ENCODE measurements around the gene RAD51B.

The RAD51B gene

GRCh38 chr14:68639000-68639757 lies 819.6 kb downstream of the RAD51B start:
- Histone ChIP-seq H3K36me3 (ENCODE audit: insufficient read depth, low read length) (no peaks in the 10 kb centered on the region), H3K27me3 (ENCODE audit: insufficient read depth, low read length) (no peaks in the 10 kb centered on the region), H3K4me1 (ENCODE audit: insufficient read depth, low read length) (peaks cover 23% of the 10 kb centered on the region), H3K9ac (ENCODE audit: low read depth, low read length) (no peak overlapping the region), H3K4me3 (ENCODE audit: low read length) (no peak overlapping the region), H3K27ac (ENCODE audit: low read depth, low read length) (no peak overlapping the region), H3K9me3 (ENCODE audit: insufficient read depth, low read depth, low read length) (peaks cover 23% of the 10 kb centered on the region; the same call in 1 of the 2 replicates)
- 86% methylated on average over 6 of the region's 6 CpGs for WGBS

- Histone ChIP-seq H3K36me3 (ENCODE audit: insufficient read depth, low read length) (no peaks in the 10 kb centered on the region), H3K27me3 (ENCODE audit: insufficient read depth, low read length) (no peaks in the 10 kb centered on the region), H3K9me3 (ENCODE audit: insufficient read depth, low read depth, low read length) (peaks cover 23% of the 10 kb centered on the region; the same call in 1 of the 2 replicates), H3K27ac (ENCODE audit: low read depth, low read length) (no peak overlapping the region), H3K9ac (ENCODE audit: low read depth, low read length) (no peak overlapping the region), H3K4me1 (ENCODE audit: insufficient read depth, low read length) (peaks cover 17% of the 10 kb centered on the region), H3K4me3 (ENCODE audit: low read length) (no peak overlapping the region)
- 91% methylated on average over 10 of the region's 10 CpGs for WGBS
Observed at GRCh38 chr14:68639758-68640574, 820.4 kb downstream of the RAD51B start.

GRCh38 chr14:68643673-68644072 lies 824.1 kb downstream of the RAD51B start:
- Histone ChIP-seq H3K27ac (ENCODE audit: low read depth, low read length) (no peak overlapping the region), H3K9me3 (ENCODE audit: insufficient read depth, low read depth, low read length) (peaks cover 23% of the 10 kb centered on the region; the same call in 1 of the 2 replicates), H3K9ac (ENCODE audit: low read depth, low read length) (no peak overlapping the region), H3K27me3 (ENCODE audit: insufficient read depth, low read length) (no peaks in the 10 kb centered on the region), H3K36me3 (ENCODE audit: insufficient read depth, low read length) (no peaks in the 10 kb centered on the region), H3K4me3 (ENCODE audit: low read length) (no peak overlapping the region), H3K4me1 (ENCODE audit: insufficient read depth, low read length) (peaks cover 18% of the 10 kb centered on the region)
- 96% methylated on average over 2 of the region's 2 CpGs for WGBS

GRCh38 chr14:68644101-68644500 lies 824.5 kb downstream of the RAD51B start:
- Histone ChIP-seq H3K9me3 (ENCODE audit: insufficient read depth, low read depth, low read length) (peaks cover 23% of the 10 kb centered on the region; the same call in 1 of the 2 replicates), H3K4me3 (ENCODE audit: low read length) (no peak overlapping the region)
- 90% methylated on average over 1 of the region's 1 CpG for WGBS

GRCh38 chr14:68645371-68645770 lies 825.8 kb downstream of the RAD51B start:
- 100% methylated on average over 1 of the region's 2 CpGs for WGBS

More at GRCh38 chr14:68644101-68644500, 824.5 kb downstream of the RAD51B start:
- no peaks in the 10 kb centered on the region for H3K36me3 ChIP-seq (ENCODE audit: insufficient read depth, low read length)
- H3K27ac ChIP-seq (ENCODE audit: low read depth, low read length): no peak overlapping the region
- no peak overlapping the region for H3K9ac ChIP-seq (ENCODE audit: low read depth, low read length)
- no peaks in the 10 kb centered on the region for H3K27me3 ChIP-seq (ENCODE audit: insufficient read depth, low read length)
- peaks cover 14% of the 10 kb centered on the region for H3K4me1 ChIP-seq (ENCODE audit: insufficient read depth, low read length)

GRCh38 chr14:68649476-68650189 lies 830.1 kb downstream of the RAD51B start:
- Histone ChIP-seq H3K4me3 (ENCODE audit: low read length) (no peak overlapping the region), H3K4me1 (ENCODE audit: insufficient read depth, low read length) (peaks cover 13% of the 10 kb centered on the region), H3K27me3 (ENCODE audit: insufficient read depth, low read length) (no peaks in the 10 kb centered on the region), H3K9ac (ENCODE audit: low read depth, low read length) (no peak overlapping the region), H3K9me3 (ENCODE audit: insufficient read depth, low read depth, low read length) (no peaks in the 10 kb centered on the region), H3K27ac (ENCODE audit: low read depth, low read length) (no peak overlapping the region), H3K36me3 (ENCODE audit: insufficient read depth, low read length) (no peaks in the 10 kb centered on the region)
- WGBS: 90% methylated on average over 7 of the region's 7 CpGs

More at GRCh38 chr14:68645371-68645770, 825.8 kb downstream of the RAD51B start:
- no peak overlapping the region for H3K9ac ChIP-seq (ENCODE audit: low read depth, low read length)
- peaks cover 13% of the 10 kb centered on the region for H3K4me1 ChIP-seq (ENCODE audit: insufficient read depth, low read length)
- peaks cover 23% of the 10 kb centered on the region; the same call in 1 of the 2 replicates for H3K9me3 ChIP-seq (ENCODE audit: insufficient read depth, low read depth, low read length)
- H3K4me3 ChIP-seq (ENCODE audit: low read length): no peak overlapping the region
- no peaks in the 10 kb centered on the region for H3K36me3 ChIP-seq (ENCODE audit: insufficient read depth, low read length)
- no peak overlapping the region for H3K27ac ChIP-seq (ENCODE audit: low read depth, low read length)
- no peaks in the 10 kb centered on the region for H3K27me3 ChIP-seq (ENCODE audit: insufficient read depth, low read length)

GRCh38 chr14:68650404-68650994 lies 830.9 kb downstream of the RAD51B start:
- no peaks in the 10 kb centered on the region for H3K36me3 ChIP-seq (ENCODE audit: insufficient read depth, low read length)
- no peak overlapping the region for H3K4me3 ChIP-seq (ENCODE audit: low read length)
- peaks cover 12% of the 10 kb centered on the region for H3K4me1 ChIP-seq (ENCODE audit: insufficient read depth, low read length)
- no peak overlapping the region for H3K27ac ChIP-seq (ENCODE audit: low read depth, low read length)
- H3K27me3 ChIP-seq (ENCODE audit: insufficient read depth, low read length): no peaks in the 10 kb centered on the region
- no peaks in the 10 kb centered on the region for H3K9me3 ChIP-seq (ENCODE audit: insufficient read depth, low read depth, low read length)
- no peak overlapping the region for H3K9ac ChIP-seq (ENCODE audit: low read depth, low read length)

- Histone ChIP-seq H3K9me3 (ENCODE audit: insufficient read depth, low read depth, low read length) (no peaks in the 10 kb centered on the region), H3K9ac (ENCODE audit: low read depth, low read length) (no peak overlapping the region), H3K27ac (ENCODE audit: low read depth, low read length) (no peak overlapping the region), H3K4me1 (ENCODE audit: insufficient read depth, low read length) (peaks cover 7% of the 10 kb centered on the region), H3K36me3 (ENCODE audit: insufficient read depth, low read length) (no peaks in the 10 kb centered on the region), H3K27me3 (ENCODE audit: insufficient read depth, low read length) (no peaks in the 10 kb centered on the region), H3K4me3 (ENCODE audit: low read length) (no peak overlapping the region)
- 93% methylated on average over 4 of the region's 4 CpGs for WGBS
Observed at GRCh38 chr14:68651075-68651474, 831.5 kb downstream of the RAD51B start.

GRCh38 chr14:68651652-68652432 lies 832.3 kb downstream of the RAD51B start:
- Histone ChIP-seq H3K4me1 (ENCODE audit: insufficient read depth, low read length) (no peaks in the 10 kb centered on the region), H3K36me3 (ENCODE audit: insufficient read depth, low read length) (no peaks in the 10 kb centered on the region), H3K4me3 (ENCODE audit: low read length) (no peak overlapping the region), H3K27me3 (ENCODE audit: insufficient read depth, low read length) (no peaks in the 10 kb centered on the region), H3K27ac (ENCODE audit: low read depth, low read length) (no peak overlapping the region), H3K9me3 (ENCODE audit: insufficient read depth, low read depth, low read length) (no peaks in the 10 kb centered on the region), H3K9ac (ENCODE audit: low read depth, low read length) (no peak overlapping the region)
- 85% methylated on average over 22 of the region's 22 CpGs for whole genome bisulfite sequencing

GRCh38 chr14:68652433-68652690 lies 832.8 kb downstream of the RAD51B start:
- H3K4me3 ChIP-seq (ENCODE audit: low read length): no peak overlapping the region
- H3K36me3 ChIP-seq (ENCODE audit: insufficient read depth, low read length): no peaks in the 10 kb centered on the region
- no peaks in the 10 kb centered on the region for H3K9me3 ChIP-seq (ENCODE audit: insufficient read depth, low read depth, low read length)
- no peaks in the 10 kb centered on the region for H3K4me1 ChIP-seq (ENCODE audit: insufficient read depth, low read length)
- H3K9ac ChIP-seq (ENCODE audit: low read depth, low read length): no peak overlapping the region
- H3K27ac ChIP-seq (ENCODE audit: low read depth, low read length): no peak overlapping the region
- 94% methylated on average over 6 of the region's 6 CpGs for WGBS
- no peaks in the 10 kb centered on the region for H3K27me3 ChIP-seq (ENCODE audit: insufficient read depth, low read length)

Measured in HUES64 (cell line).